ENCODE measurements around the gene POTEM. TPM values are rescaled to one million over a fixed set of nuclear protein-coding genes. Genes with fewer than 3 reads are reported as not detected.
"Not testable (repeated sequence)": the region's sequence is repeated elsewhere in the genome, so short reads cannot be mapped to it uniquely, and the experiment has no call there.

Gene POTEM
- total RNA-seq, 6 experiments from 2014 or later: not detected

DNA sequence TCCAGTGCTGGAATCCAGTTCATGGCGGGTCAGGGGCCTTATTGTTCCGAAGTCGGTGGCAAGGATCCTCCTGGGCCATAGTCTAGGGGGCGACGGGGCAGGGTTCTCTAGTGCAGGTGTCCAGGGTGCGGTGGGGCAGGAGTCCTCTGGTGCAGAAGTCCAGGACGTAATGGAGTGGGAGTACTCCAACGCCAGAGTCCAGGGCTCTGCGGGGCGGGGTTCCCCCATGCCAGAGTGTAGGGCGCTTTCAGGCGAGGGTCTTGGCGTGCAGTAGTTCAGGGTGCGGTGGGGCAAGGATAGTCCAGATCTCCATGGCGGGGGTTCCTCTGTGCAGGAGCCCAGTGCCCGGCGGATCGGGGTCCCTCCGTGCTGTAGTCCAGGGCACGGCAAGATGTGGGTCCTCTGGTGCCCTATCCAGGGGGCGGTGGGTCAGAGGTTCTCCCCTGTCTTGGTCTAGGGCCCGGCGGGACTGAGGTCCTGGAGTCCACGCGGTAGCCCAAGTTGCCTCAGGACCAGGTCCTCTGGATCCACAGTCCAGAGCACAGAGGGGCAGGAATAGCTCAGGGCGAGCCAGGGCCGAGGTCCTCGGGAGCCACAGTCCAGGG lies 70.9 kb downstream of the POTEM start:
- DNase-seq: peak in 1 of 3 donors; percentile 30
- peak in 1 of 4 donors; percentile 61 for ATAC-seq
- H3K4me3 ChIP-seq; H3K27ac ChIP-seq; intact Hi-C loops (cut with DNase I); H3K4me1 ChIP-seq; H3K36me3 ChIP-seq; H3K27me3 ChIP-seq; H3K9me3 ChIP-seq: not testable (repeated sequence)
- WGBS (ENCODE audit: insufficient coverage, low coverage, low lambda C conversion rate, missing lambda C conversion rate): 40% methylated on average over 1 of the region's 28 CpGs

DNA sequence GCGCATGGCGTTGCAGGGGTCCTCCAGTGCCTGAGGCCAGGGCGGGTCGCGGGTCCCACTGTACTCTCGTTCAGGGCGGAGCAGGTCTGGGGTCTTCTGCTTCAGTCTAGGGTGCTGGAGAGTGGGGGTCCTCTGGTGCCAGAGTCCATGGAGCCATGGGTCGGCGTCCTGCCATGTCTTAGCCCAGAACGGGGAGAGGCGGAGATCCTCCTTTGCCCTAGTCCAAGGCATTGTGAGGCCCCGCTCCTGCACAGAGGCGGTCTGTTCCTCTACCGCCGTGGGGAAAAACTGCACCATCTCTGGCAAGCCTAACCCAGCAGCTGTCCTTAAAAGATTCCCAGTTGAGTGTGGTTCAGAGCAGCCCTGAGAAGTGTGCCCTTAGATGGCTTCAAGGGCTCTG lies 71.6 kb downstream of the POTEM start:
- intact Hi-C loops (cut with DNase I); H3K36me3 ChIP-seq; H3K4me1 ChIP-seq; DNase-seq; H3K27ac ChIP-seq; H3K4me3 ChIP-seq; H3K9me3 ChIP-seq; H3K27me3 ChIP-seq: not testable (repeated sequence)
- ATAC-seq: peak in 1 of 4 donors; percentile 53
- WGBS (ENCODE audit: insufficient coverage, low coverage, low lambda C conversion rate, missing lambda C conversion rate): no CpG with 5 or more reads among the region's 15 CpGs

DNA sequence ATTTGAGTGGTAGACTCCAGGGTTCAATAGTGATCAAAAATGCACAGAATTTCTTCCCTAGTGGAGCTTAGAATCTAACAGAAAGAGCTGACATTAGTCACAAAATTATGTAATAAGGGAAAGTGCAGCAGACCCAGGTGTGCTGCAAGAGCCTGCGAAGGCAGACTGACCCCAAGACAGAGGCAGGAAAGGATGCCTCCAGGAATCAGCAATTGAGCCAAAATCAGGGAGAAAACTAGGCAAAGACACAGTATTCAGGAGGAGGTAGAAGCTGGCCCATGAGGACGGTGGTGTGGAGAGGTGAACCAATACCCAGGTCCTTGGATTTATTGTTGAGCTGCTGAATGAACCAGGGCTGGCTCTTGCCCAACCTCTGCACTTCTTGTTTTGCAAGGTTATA lies 76.2 kb downstream of the POTEM start:
- H3K27me3 ChIP-seq; H3K36me3 ChIP-seq; ATAC-seq; H3K9me3 ChIP-seq; H3K27ac ChIP-seq; intact Hi-C loops (cut with DNase I); H3K4me3 ChIP-seq; H3K4me1 ChIP-seq; DNase-seq: not testable (repeated sequence)
- 46% methylated on average over 2 of the region's 2 CpGs for WGBS (ENCODE audit: insufficient coverage, low coverage, low lambda C conversion rate, missing lambda C conversion rate)

Small RNA genes within 50 kb of the gene (small RNA-seq; reads per million reads assigned to genes)
- 0 reads per million in 2 experiments for gene RNU6-1239P

All from right lobe of liver (tissue), 6 donors.